GM06990 (cell line): ENCODE data around the gene NUP214.
A peak's percentile ranks its signal among the peaks of the same experiment; 100 is the strongest.

ENCODE experiments used
- DNase-seq: peaks from one replicate; pipeline ENCODE4 v3.0.0-alpha.2; 2011; ENCODE audit not compliant: insufficient read length; ENCODE audit errors: extremely low read depth
- H3K27me3 ChIP-seq: replicated peaks from 2 replicates; pipeline ENCODE4 v1.6.0; 2011; ENCODE audit warnings: low read length; ENCODE audit not compliant: control insufficient read depth, insufficient read depth
- H3K36me3 ChIP-seq: 2 replicates; pipeline ENCODE4 v1.5.1; 2011; ENCODE audit warnings: low read length; ENCODE audit not compliant: control insufficient read depth, insufficient read depth
- H3K4me3 ChIP-seq: replicated peaks from 2 replicates; pipeline ENCODE4 v1.5.1; 2011; ENCODE audit warnings: low read depth, mild to moderate bottlenecking, control low read depth, low read length
- TF ChIP-seq, protein P1 (sequence below): IDR thresholded peaks from 2 replicates; pipeline ENCODE4 v1.5.1; 2011; ENCODE audit warnings: low read length, control low read depth, mild to moderate bottlenecking, inconsistent platforms; ENCODE audit not compliant: insufficient read depth, poor library complexity, severe bottlenecking

Gene NUP214

DNA sequence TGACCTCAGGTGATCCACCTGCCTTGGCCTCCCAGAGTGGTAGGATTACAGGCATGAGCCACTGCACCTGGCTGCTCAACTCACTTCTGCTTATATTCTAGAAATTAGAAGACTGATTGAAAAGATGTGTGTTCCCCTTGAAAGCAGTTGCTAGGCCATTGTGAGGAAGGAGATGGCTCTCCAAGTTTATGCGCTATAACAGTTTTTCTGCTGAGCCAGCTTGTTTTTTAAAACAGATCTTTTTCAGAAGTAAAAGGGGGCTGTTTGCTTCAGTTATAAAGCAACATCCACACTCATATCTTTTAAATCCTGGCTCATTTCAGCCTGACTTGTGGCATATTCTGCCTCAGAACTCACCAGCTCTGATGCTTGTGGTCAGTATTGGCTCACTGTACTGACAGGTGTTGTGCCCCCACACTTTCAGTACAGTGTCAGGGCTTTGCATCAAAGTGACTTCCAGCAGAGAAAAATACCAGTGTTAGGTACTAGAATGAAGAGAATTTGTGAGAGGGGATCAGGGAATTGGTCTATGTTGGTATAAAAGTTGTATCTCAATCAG, 49.4 kb downstream of the NUP214 start:
- no peak overlapping the region for H3K4me3 ChIP-seq
- no peaks in the 10 kb centered on the region for H3K27me3 ChIP-seq
- DNase-seq, result no peak
- H3K36me3 ChIP-seq, result peaks cover 19% of the 10 kb centered on the region
- TF ChIP-seq, protein P1, sequence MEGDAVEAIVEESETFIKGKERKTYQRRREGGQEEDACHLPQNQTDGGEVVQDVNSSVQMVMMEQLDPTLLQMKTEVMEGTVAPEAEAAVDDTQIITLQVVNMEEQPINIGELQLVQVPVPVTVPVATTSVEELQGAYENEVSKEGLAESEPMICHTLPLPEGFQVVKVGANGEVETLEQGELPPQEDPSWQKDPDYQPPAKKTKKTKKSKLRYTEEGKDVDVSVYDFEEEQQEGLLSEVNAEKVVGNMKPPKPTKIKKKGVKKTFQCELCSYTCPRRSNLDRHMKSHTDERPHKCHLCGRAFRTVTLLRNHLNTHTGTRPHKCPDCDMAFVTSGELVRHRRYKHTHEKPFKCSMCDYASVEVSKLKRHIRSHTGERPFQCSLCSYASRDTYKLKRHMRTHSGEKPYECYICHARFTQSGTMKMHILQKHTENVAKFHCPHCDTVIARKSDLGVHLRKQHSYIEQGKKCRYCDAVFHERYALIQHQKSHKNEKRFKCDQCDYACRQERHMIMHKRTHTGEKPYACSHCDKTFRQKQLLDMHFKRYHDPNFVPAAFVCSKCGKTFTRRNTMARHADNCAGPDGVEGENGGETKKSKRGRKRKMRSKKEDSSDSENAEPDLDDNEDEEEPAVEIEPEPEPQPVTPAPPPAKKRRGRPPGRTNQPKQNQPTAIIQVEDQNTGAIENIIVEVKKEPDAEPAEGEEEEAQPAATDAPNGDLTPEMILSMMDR, result no peak

DNA sequence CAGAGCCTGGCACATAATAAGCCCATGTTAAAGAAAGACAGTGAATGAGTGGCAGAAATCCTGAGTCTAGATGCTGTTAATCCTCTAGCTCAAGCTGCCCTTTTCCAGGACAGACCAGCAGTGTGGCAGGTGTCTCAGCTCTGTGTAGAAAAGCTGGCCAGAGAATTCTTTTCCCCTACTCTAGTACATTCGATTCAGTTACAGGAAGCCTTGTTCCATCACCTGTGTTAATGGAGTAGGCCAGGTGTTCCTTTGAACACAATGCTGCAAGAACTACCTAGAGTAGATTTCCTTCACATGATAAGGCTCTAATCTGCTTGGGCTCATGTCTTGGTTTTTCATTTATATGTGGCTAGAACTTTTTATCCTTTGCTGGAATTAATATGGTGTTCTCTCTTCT, 52.5 kb downstream of the NUP214 start:
- TF ChIP-seq, protein P1, result no peak
- H3K27me3 ChIP-seq, result no peaks in the 10 kb centered on the region
- H3K4me3 ChIP-seq, result no peak overlapping the region
- peaks cover 26% of the 10 kb centered on the region for H3K36me3 ChIP-seq
- no peak for DNase-seq

DNA sequence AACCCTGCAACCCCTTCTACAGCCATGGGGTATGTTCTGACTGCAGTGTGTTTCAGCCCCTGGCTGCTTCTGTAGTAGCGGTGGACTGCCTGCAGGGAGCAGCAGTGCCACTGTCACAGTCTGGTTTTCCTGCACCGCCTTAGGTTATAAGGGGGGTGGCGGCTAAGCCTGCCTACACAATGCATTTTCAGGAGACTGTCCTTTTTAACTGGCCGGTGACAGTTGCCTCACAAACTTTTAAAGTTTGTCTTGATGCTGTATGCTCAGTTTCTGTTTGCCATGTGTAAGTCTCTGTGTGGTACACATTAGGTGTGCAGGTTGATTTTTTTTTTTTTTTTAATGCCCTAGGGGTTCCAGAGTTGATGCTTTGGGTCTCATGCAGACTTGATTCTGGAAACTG, 53.0 kb downstream of the NUP214 start:
- Histone ChIP-seq H3K36me3 (peaks cover 26% of the 10 kb centered on the region), H3K27me3 (no peaks in the 10 kb centered on the region), H3K4me3 (no peak overlapping the region)
- TF ChIP-seq, protein P1, result peak; percentile 96
- DNase-seq, result peak; percentile 39

DNA sequence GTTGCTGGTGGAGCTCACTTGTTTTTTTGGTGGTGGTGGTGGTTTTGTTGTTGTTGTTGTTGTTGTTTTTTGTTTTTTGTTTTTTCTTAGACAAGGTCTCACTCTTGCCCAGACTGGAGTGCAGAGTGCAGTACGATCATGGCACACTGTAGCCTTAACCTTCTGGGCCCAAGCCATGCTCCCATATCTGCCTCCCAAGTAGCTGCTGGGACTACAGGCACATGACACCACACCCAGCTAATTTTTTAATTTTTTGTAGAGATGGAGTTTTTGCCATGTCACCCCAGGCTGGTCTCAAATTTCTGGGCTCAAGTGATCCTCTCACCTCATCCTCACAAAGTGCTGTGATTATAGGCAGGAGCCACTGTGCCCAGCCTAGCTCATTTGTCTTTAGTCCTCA, 53.5 kb downstream of the NUP214 start:
- DNase-seq, result no peak
- Histone ChIP-seq H3K4me3 (no peak overlapping the region), H3K27me3 (no peaks in the 10 kb centered on the region), H3K36me3 (peaks cover 25% of the 10 kb centered on the region)
- TF ChIP-seq, protein P1, result no peak

DNA sequence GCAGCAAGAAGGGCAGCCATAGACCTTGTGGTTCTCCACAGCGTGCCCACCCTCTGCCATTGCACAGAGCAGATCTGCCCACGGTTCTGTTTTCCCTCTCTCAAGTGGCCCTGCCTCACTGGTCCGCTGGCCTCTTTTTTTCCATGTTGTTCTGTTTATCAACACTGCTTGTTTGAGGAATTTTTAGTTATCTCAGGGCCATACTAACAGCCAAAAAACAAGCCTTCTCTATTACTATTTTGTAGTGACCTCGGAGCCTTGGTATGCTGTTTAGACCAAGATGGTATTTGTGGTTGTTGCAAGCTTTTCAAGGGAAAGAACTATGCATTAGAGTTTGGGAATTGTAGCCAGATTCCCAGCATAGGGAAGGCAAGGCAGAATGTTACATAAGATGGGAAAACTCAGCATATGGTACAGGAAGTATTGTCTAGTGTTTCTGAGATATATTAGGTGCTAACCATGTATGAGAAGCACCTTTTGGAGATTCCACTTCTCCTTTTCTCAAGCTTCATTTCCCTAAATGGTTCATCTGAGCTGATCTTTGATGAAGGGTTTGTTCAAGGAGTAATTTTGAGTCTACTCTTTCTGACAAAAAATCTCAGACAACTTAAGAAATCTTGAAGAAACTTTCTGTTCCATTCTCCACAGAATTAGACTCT, 54.3 kb downstream of the NUP214 start:
- TF ChIP-seq, protein P1, result no peak
- H3K4me3 ChIP-seq, result no peak overlapping the region
- H3K36me3 ChIP-seq, result peaks cover 21% of the 10 kb centered on the region
- no peaks in the 10 kb centered on the region for H3K27me3 ChIP-seq
- no peak for DNase-seq
